Thoracic aorta (tissue), 2 donors: ENCODE measurements around the gene MTF2. TPM values are rescaled to one million over a fixed set of nuclear protein-coding genes. Genes with fewer than 3 reads are reported as not detected.

Experiments
- ATAC-seq: fragments of 150-250 bp; one replicate; pipeline ENCODE4 v1.8.0; 2017; ENCODE audit warnings: low read depth; ENCODE audit not compliant: insufficient number of reproducible peaks, low FRiP score
- DNase-seq: peaks from one replicate; pipeline ENCODE4 v3.0.0-alpha.2; 2020; ENCODE audit warnings: low spot score
- H3K27ac ChIP-seq, 2 donors: fragments of 200-600 bp; sonication (generic); 1 replicate in 1 of 2; 2 replicates in 1 of 2; pipeline ENCODE4 v1.5.1; 2016; ENCODE audit warnings: mild to moderate bottlenecking in 2 of 2, moderate library complexity in 2 of 2
- H3K27me3 ChIP-seq: fragments of 200-600 bp; sonication (generic); replicated peaks from 2 replicates; pipeline ENCODE4 v1.6.0; 2016; ENCODE audit warnings: mild to moderate bottlenecking; ENCODE audit not compliant: insufficient read depth
- H3K36me3 ChIP-seq: fragments of 200-600 bp; sonication (generic); one replicate; pipeline ENCODE4 v1.5.1; 2016
- H3K4me1 ChIP-seq, 2 donors: fragments of 200-600 bp; sonication (generic); 1 replicate in 1 of 2; 2 replicates in 1 of 2; pipeline versions ENCODE4 v1.5.1 to v1.6.0; 2016; ENCODE audit warnings: low read depth in 2 of 2, mild to moderate bottlenecking in 1 of 2; ENCODE audit not compliant: control insufficient read depth in 1 of 2
- H3K4me3 ChIP-seq: fragments of 200-600 bp; sonication (generic); 2 replicates; pipeline ENCODE4 v1.5.1; 2016; ENCODE audit warnings: mild to moderate bottlenecking
- H3K9me3 ChIP-seq: fragments of 200-600 bp; sonication (generic); 2 replicates; pipeline ENCODE4 v1.5.1; 2016
- CTCF ChIP-seq: fragments of 200-600 bp; sonication (generic); IDR thresholded peaks from one replicate; pipeline ENCODE4 v1.5.1; 2019; ENCODE audit warnings: antibody characterized with exemption
- total RNA-seq, 2 donors: library from RNA; depleted of rRNA; stranded (reverse); fragments of >200 nt; gene quantifications; one replicate each; pipeline versions ENCODE4 v1.1.0 to v1.2.3, GENCODE V29; 2016

Gene MTF2
- total RNA-seq, 2 donors from 2014 or later: 23.2 to 27.8 TPM

- DNase-seq: no peak
- ATAC-seq: no peak
- no peak overlapping the region for H3K27ac ChIP-seq
- H3K9me3 ChIP-seq: no peaks in the 10 kb centered on the region
- peaks cover 13% of the 10 kb centered on the region for H3K36me3 ChIP-seq
- peaks cover 0 to 4% of the 10 kb centered on the region in 2 donors for H3K4me1 ChIP-seq
- H3K4me3 ChIP-seq: no peak overlapping the region
- TF ChIP-seq CTCF: no peak
- H3K27me3 ChIP-seq: no peaks in the 10 kb centered on the region
Measured at GRCh38 chr1:93137604-93138292, 58.7 kb downstream of the MTF2 start.

GRCh38 chr1:93140106-93140505 is 61.0 kb downstream of the MTF2 start:
- no peak for TF ChIP-seq CTCF
- Histone ChIP-seq H3K9me3 (no peaks in the 10 kb centered on the region), H3K4me1 (peaks cover 0 to 9% of the 10 kb centered on the region in 2 donors), H3K27me3 (no peaks in the 10 kb centered on the region), H3K4me3 (no peak overlapping the region), H3K27ac (no peak overlapping the region), H3K36me3 (peaks cover 13% of the 10 kb centered on the region)
- DNase-seq (no peak), ATAC-seq (no peak)

- ATAC-seq: no peak
- Histone ChIP-seq H3K27ac (no peak overlapping the region), H3K27me3 (no peaks in the 10 kb centered on the region), H3K4me1 (peaks cover 0 to 9% of the 10 kb centered on the region in 2 donors), H3K36me3 (peaks cover under 1% of the 10 kb centered on the region), H3K4me3 (no peak overlapping the region), H3K9me3 (no peaks in the 10 kb centered on the region)
- TF ChIP-seq CTCF: no peak
- no peak for DNase-seq
Measured at GRCh38 chr1:93142161-93142560, 63.1 kb downstream of the MTF2 start.

GRCh38 chr1:93143136-93143535 is 64.1 kb downstream of the MTF2 start:
- Histone ChIP-seq H3K36me3 (no peaks in the 10 kb centered on the region), H3K27me3 (no peaks in the 10 kb centered on the region), H3K4me1 (peaks cover 5 to 15% of the 10 kb centered on the region in 2 donors), H3K4me3 (no peak overlapping the region), H3K9me3 (no peaks in the 10 kb centered on the region), H3K27ac (no peak overlapping the region)
- DNase-seq (no peak), ATAC-seq (no peak)
- no peak for TF ChIP-seq CTCF

GRCh38 chr1:93143769-93144168 is 64.7 kb downstream of the MTF2 start:
- H3K27me3 ChIP-seq: no peaks in the 10 kb centered on the region
- DNase-seq (no peak), ATAC-seq (no peak)
- no peak overlapping the region for H3K4me3 ChIP-seq
- no peak overlapping the region for H3K27ac ChIP-seq
- H3K9me3 ChIP-seq: no peaks in the 10 kb centered on the region
- H3K36me3 ChIP-seq: no peaks in the 10 kb centered on the region
- H3K4me1 ChIP-seq: peaks cover 8 to 19% of the 10 kb centered on the region in 2 donors
- no peak for TF ChIP-seq CTCF
